Erythroblast (primary cell): ENCODE results near the gene CDK14.

Experiments used
- GATA1 ChIP-seq: IDR thresholded peaks from 2 replicates; pipeline ENCODE4 v1.6.1; 2011; ENCODE audit warnings: low read depth, mild to moderate bottlenecking, control low read depth, low read length, moderate library complexity
- POLR2A ChIP-seq: IDR thresholded peaks from 2 replicates; pipeline ENCODE4 v1.6.1; 2011; ENCODE audit warnings: mild to moderate bottlenecking, low read length

DNA sequence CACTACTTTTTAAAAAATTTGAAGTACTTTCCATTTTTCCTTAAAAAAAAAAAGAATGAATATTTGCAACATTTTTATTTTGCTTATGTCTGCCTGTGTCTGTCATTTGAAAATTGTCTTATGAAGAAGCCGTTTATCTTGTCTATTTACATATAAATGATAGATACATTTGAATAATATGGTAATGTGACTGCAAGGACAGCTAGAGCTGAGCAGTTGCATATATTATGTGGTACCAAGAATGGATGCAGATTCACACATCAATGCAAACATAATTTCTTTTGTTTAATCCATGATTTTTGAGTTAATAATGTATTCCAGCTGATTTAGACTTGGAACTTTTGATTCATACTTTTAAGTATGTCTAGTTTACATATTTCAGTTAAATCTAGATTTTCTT, 268.0 kb downstream of the CDK14 start:
- TF ChIP-seq POLR2A, result no peak
- no peak for TF ChIP-seq GATA1
